Jurkat, Clone E6-1 (cell line): ENCODE data around the gene ANAPC2.

Source experiments
- DNase-seq: peaks from one replicate; pipeline ENCODE4 v3.0.0-alpha.2; 2011; ENCODE audit warnings: low read depth, low spot score
- H3K4me3 ChIP-seq: 2 replicates; pipeline ENCODE4 v1.5.1; 2011; ENCODE audit warnings: mild to moderate bottlenecking, low read length, control low read depth, moderate library complexity

The ANAPC2 gene

DNA sequence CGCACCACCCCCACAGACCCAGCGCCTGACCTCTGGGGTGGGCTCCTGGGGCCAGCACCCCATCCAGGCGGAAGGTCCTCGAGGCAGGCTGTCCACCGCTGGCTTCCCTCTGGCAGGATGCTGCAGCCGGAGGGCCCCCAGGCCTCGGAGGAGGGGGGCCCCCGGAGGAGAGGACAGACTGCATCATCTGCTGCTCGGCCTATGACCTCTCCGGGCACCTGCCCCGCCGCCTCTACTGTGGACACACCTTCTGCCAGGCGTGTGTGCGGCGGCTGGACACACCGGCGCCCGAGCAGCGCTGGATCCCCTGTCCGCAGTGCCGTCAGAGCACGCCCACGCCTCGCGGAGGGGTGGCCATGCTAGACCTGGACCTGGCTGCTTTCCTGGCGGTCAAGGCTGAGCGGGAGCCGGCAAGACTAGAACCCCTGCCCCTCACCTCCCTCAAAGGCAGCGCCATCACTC is 40.2 kb upstream of the ANAPC2 start:
- no peak overlapping the region for H3K4me3 ChIP-seq
- DNase-seq, result no peak

DNA sequence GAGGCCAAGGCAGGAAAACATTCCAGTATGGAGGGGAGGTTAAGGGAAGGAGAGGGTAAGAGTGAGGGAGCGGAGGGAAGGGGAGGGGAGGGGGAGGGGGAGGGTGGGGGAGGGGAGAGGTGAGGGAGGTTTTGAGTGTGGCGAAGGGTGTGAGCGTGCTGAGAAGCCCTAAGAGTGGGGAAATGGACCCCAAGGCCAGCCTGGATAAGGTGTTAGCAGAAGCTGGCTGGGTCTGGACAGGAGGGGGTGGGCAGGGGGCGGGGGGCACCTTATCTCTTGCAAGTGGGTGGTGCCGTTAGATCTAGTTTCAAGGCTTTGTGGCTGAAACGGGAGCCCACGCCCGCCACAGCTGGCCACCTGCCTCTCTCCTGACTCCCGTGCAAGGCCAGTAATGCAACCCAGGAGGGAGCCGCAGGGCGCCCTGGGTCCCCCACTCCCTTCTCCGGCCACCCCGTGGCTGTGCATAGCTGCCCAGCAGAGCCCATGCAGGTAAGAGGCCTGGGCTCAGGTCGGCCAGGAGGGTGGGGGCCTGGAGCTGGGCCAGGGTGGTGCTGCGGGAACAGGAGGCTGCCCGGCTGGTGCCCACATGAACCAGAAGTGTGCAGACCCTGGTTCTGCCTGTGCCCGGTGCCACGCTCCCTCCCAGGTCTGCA is 39.6 kb upstream of the ANAPC2 start:
- H3K4me3 ChIP-seq, result no peak overlapping the region
- no peak for DNase-seq

DNA sequence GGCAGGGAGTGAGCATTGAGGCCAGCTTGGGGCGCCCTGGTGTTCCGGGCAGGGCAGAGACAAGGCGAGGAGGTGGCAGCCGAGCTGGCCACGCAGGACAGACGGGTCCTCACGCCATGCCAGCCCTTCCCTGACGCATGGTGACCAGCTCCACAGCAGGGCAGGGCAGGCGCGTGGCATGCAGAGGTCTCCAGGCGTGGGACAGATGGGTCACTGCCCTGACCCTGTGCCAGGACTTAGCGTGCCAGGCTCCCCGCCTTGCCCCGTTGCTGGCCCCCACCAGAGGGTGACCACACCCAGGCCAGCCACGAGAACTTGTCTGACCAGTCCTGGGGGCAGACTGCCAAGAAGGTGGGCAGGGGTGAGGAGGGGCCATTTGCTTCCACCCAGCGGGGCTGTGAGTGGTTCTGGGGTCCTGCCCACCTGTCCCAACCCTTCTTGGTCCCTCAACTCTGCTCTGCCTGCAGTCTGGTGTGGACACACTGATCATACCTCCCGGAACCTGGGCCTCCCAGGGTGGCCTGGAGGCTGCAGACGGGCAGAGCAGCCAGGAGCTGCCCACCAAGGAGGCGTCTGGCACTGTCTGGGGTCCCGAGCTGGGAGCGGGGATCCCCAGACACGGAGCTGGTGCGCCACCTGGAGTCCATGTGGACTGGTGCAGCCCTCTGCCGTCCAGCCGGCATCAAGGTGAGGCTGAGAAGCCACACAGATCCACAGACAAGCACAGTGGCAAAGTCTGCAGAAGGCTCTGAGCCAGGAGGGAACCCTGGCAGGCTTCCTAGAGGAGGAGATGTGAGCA is 38.9 kb upstream of the ANAPC2 start, which contains the start of gene RNF224:
Gene RNF224 (plus strand): TSS at position 449 of the 799 bp plus-strand sequence. CDS start 834 bp downstream, outside the sequence.
- peak; percentile 62 for DNase-seq
- H3K4me3 ChIP-seq, result no peak within 1 kb of the TSS

DNA sequence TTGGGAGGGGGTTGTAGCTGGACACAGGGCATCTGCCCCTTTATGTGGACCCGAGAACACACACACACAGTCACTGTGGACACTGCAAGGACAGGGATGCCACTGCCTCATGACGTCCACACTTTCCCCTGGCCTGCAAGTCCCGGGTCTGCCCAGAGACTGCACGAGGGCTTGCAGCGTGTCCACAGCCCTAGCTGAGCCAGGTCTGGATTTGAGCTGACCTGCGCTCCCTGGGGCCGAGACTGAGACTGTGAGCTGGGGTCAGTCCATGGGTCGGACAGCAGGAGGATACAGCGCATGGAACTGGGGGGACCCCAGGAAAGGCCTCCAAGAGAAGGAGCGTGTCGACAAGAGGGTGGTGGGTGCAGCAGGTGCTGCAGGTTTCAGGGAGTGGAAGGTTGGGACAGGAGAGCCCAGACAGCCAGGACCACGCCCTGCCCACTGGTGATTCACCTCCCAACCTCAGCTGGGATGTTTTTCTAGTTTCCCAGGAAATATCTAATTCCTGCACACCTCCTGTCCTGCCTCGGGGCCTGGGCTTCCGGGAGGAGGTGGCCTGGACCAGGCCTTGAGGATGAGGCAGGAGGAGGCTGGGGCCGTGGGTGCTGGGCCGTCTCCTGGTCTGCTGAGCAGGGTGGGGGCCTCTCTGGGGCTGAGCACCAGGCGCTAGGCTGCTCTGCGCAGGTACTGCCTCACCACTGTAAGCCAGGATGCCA is 38.1 kb upstream of the ANAPC2 start:
- no peak for DNase-seq
- no peak overlapping the region for H3K4me3 ChIP-seq

DNA sequence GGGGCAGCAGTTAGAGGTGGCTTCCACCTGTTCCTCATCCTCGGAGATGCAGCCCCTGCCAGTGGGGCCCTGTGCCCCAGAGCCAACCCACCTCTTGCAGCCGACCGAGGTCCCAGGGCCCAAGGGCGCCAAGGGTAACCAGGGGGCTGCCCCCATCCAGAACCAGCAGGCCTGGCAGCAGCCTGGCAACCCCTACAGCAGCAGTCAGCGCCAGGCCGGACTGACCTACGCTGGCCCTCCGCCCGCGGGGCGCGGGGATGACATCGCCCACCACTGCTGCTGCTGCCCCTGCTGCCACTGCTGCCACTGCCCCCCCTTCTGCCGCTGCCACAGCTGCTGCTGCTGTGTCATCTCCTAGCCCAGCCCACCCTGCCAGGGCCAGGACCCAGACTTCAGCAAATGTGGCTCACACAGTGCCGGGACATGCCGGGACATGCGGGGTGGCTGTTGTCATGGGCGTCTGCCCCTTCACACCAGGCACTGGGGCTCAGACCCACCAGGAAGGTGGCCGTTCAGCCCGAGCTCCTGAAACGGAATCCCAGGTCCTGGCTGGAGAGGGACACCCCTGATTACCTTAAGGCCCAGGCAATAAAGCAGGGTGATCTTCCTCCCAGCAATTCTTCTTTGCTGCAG is 37.5 kb upstream of the ANAPC2 start:
- DNase-seq, result no peak
- no peak overlapping the region for H3K4me3 ChIP-seq

DNA sequence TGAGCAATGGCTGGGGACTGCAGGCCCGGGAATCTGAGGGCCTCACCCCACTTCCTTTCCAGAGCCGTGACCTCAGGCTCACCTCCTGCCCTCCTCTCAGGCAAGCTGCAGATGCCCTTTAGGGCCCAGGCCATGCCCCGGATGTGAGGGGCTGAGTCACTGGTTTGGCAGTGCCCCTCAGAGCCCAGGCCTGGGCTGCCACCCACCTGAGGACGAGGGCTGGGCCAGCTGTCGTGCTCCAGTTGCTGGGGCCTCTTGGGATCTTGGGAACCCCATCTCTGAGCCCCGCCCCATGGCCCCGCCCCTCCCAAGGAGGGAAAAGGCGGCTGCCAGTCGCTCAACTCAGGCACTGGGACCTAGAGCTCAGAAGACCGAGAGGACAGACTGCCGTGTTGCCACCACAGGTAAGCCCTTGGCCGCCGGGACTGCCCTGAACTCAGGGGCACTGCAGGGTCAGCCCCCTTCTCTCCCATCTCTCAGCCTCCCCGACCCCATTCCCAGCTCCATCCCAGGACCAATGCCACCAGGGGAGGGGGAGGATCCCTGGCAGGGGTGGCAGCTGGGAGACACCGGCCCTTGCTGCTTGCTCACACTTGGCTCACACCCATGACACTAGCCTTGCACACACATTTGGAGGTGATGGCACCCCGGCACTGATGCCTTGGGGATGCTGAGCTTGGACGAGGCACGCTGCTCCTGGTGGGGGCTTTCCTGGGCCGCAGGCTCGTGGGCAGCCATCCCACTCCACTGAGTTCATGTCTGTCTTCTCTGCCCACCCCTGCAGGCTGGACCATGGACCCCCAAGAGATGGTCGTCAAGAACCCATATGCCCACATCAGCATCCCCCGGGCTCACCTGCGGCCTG is 36.7 kb upstream of the ANAPC2 start, which contains the start of gene CYSRT1:
Gene CYSRT1 (plus strand): TSS at position 345 of the 865 bp plus-strand sequence. CDS start 448 bp downstream, at position 793.
- peak within 1 kb of the TSS; percentile 81 for H3K4me3 ChIP-seq

DNA sequence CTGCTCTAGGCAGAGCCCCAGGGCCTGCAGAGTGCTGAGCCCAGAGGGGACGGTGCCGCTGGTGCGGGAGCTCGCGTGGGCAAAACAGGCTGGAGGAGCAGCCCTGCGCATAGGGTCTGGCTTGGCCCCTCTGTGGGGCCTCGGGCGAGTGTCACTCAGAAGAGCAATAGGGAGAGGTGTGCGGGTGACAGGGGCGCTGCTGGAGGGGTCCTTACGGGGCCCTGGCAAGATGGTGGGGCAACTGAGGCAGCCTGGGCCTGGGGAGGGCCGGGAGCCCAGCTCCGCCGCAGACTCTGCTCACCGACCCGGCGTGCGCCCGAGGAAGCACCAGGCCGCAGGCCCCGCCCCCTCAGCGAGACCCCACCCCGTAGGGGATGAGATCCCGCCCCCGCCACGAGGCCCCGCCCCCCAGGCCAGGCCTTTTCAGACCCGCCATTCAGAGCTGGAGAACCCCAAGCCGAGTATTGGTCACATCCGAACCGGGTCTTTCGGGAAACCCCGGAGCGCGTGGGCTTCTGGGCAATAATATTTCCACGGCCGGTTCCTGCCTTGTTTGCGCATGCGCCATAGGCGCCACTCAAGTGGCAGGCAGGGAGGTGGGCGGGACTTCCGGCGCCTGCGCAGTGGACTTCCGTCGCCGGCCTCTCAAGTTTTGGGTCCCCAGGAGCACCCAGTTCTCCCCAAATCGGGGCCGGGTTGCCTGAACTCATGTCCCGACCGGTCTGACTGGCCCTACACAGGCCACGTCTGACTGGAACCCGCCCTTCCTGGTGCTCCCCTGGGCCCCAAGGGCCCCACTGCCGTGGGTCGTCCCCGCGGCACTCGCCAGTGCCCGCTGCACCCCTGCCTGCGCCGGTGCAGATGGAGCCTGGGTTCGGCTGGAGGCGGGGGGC is 35.0 kb upstream of the ANAPC2 start:
- peak; percentile 97 for DNase-seq
- H3K4me3 ChIP-seq, result peak overlapping the region; percentile 81

More for the DNA sequence above, 36.7 kb upstream of the ANAPC2 start, which contains the start of gene CYSRT1:
- no peak for DNase-seq

DNA sequence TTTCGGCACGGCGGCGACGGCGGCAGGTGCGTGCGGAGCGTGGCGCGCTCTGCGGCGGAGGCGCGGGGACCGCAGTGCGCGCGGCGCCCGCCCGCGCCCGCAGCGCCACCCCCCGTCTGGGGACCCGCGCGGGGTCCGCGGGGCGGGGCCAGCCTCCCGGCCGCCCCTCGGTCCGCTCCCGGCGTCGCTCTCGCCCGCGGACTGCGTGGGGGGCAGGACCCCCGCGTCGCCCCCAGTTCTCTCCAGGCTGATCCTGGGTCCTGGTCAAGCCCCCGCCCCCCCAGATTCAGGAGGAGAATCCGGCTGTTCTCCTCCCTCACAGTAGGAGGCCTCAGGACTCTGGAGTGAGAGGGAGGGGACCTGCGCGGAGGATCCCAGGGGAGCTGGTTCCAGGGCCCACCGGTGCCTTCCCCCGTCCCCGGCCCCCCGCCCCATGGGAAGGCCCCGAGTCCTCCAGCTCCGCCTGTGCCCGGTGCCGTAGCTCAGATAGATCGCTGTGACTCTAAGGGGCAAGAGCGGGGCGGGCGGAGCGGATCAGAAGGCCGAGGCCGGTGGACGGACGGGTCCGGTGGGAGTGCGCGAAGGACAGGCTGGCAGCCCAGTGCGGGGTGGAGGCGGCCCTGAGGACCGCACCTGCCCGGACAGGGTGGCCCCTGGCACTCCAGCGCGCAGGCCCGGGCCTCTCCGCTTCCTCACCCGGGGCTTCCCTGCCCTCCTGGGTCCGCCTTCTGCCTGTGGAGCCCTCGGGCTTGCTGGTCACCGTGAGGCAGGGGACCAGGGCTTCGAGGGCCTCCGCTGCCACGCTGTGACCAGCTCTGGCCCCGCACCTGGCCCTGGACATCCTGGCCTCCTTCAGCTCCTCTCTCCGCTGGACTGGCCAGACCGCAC is 34.1 kb upstream of the ANAPC2 start, which contains the start of gene RNF208:
Gene RNF208 (minus strand): TSS at position 51 of the 888 bp plus-strand sequence. CDS start 1,028 bp downstream, outside the sequence.
- peak within 1 kb of the TSS; percentile 81 for H3K4me3 ChIP-seq
- no peak for DNase-seq

DNA sequence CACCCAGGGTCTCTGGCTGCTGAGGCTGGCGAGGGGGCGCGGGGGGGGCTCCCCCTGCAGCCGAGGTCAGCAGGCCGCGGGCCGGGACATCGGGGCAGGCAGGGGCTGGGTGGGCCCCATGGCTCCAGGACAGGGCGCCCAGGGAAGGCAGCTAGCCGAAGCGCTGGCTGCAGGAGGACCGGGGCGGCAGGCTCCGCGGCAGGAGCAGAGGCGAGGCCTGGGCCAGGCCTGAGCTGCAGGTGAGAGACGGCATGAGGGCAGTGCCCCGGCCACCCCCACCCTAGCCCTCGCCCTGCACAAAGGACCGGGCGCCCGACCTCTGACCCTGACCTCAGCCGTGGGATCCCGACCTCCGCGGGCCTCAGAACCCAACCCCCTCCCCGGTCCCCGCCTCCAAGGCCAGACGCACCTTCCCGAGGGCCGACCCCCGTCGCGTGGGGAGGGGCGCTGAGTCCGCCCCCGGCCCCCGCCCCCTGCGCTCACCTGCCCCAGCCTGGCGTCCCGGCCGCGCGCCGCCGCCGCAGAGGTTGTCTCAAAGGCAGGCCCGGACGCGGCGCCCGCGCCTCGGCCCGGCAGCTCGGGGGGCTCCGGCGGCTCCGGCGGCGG is 33.2 kb upstream of the ANAPC2 start:
- peak overlapping the region; percentile 40 for H3K4me3 ChIP-seq
- no peak for DNase-seq

DNA sequence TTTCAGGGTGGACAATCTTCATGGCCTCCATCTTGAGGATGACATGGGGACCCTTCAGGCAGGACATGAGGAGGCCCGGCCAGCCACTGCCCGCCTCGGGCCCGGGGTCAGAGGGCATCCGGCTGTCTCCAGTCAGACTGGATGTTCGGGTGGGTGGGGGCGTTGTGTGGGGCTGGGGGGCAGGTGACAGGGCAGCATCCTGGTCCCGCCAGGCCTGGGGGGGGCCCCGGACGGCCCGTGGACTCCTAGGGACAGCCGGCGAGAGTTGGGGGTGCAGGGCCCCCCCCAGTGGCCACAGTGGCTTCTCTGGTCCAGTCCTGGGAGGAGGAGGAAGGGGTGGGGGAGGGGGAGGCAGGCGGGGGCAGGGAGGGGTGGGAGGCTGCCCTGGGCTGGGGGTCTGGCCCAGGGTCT is 32.7 kb upstream of the ANAPC2 start:
- no peak overlapping the region; the same call in 1 of the 2 replicates for H3K4me3 ChIP-seq
- no peak for DNase-seq

DNA sequence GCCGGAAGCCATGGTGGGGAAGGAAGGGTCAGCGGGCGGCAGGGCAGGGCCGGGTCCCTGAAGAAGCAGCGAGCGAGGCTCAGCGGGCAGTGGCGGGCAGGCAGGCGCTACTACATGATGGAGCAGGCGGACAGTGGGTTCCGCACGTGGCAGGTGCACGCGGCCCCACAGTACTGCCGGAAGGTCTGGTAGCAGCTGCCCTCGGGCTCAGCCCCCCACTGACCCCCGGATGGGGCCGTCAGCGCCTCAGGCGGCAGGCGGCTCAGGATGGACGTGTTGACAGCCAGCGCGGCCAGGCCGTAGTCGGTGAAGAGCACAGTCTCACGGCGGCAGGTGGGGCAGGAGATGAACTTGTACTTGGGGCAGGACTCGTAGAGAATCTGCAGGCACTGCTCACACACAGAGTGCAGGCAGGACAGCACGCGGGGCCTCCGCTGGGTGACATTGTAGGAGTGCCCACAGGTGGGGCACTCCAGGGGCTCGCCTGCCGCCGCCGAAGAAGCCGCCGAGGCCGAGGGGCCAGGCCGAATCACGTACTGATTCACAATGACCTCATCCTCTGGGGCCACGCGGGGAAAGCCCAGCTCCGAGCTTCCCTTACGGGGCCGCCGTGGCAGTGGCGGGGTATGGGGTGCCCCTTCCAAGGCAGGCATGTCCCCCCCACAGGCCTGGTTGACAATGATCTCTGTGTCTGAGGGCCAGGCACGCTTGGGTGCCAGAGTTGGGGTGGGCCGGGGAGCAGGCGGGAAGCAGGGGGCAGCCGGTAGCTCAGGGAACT is 32.1 kb upstream of the ANAPC2 start:
- no peak for DNase-seq
- H3K4me3 ChIP-seq, result no peak overlapping the region

DNA sequence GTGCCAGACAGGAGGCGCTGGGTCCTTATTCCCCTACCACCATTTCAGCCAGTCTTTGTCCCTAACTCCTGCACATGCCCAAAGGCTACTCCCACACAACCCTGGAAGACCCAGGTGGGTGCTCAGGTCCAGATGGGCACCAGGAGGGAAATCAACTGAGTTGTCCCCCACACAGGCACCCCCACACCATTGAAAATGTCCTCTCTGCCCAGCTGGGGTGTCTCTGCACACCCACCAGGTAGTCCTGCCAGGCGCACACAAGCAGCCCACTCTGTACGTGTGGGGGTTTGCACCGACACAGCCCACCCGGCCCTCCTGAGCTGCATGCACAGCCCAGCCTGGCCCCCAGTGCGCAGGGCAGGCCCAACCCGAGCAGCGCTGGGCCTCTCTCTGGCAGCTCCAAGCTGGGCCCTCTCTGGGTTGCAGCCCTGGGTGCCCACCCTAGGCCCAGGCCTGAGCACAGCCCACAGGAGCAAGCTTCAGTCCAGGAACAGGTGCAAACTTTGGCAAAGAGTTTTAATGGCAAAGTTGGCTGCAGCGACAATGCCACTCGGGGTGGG is 31.5 kb upstream of the ANAPC2 start:
- DNase-seq, result no peak
- no peak overlapping the region for H3K4me3 ChIP-seq

DNA sequence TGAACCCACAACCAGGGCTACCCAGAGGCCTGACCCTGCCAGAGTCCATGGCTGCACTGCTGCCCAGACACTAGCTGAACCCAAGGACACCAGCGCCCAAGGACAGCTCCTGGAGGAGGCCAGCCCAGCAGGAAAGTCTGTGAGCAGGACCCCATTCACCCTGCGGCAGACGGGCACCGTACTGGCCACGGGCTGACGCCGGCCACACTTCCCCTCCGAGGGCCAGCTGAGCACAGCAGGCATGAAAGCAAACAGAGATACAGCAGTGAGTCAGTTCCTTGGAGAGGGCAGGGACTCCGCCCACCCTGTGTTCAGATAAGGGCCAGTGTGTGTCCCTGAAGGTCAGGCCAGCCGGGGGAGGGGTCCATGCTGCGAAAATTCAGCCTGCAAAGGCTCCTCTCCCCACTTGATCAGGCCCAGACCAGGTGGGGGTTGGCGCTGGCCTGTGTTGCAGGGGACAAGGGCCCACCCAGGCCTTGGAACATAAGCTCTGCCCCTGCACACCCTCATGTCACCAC is 30.5 kb upstream of the ANAPC2 start:
- no peak overlapping the region for H3K4me3 ChIP-seq
- DNase-seq, result no peak

DNA sequence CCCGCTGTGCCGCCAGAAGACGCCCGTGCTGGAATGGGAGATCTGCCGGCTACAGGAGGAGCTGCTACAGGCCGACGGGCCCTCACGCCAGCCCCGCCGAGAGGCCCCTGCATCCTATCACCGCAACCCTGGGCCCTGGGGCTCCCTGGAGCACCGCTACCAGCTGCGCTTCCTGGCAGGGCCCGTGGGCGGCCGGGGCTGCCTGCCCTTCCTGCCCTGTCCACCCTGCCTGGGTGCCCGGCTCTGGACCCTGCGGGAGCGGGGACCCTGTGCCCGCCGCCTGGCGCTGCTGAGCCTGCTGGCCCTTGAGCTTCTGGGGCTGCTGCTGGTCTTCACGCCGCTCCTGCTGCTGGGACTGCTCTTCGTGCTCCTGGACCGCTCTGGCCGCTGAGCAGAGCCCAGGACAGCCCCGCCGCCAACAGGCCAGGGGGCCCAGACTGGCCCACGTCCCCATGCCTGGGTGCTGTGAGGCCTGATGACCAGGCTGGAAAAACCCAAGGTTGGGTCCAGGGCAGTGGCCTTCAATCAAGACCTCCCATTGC is 29.9 kb upstream of the ANAPC2 start:
- H3K4me3 ChIP-seq, result no peak overlapping the region
- DNase-seq, result no peak
